Tibial nerve (tissue), 3 donors: Measurements from ENCODE around the gene ZDHHC24.

Experiments used
- CTCF ChIP-seq, 5 experiments: fragments of 200-600 bp in 3 of 5; fragments of 450-650 bp in 2 of 5; sonication (generic) in 3 of 5; IDR thresholded peaks; one replicate each; pipeline ENCODE4 v1.5.1; 2016 to 2019; ENCODE audit warnings: antibody characterized with exemption in 5 of 5, mild to moderate bottlenecking in 3 of 5, moderate library complexity in 2 of 5
- POLR2A ChIP-seq, 2 donors: fragments of 450-650 bp; IDR thresholded peaks; one replicate each; pipeline ENCODE4 v1.6.1; 2017; ENCODE audit warnings: antibody characterized with exemption in 2 of 2, mild to moderate bottlenecking in 2 of 2, moderate library complexity in 2 of 2

- TF ChIP-seq POLR2A (IDR thresholded peaks at IDR 0.05) (no peak), CTCF (IDR thresholded peaks at IDR 0.05) (no peak)
Measured at GRCh38 chr11:66547662-66548009, 1.8 kb upstream of the ZDHHC24 start.
